Trophoblast cell (in vitro differentiated cells and primary cell): ENCODE measurements around the gene RSAD1.
A peak's percentile ranks its signal among the peaks of the same experiment; 100 is the strongest.
"Not testable (repeated sequence)": the region's sequence is repeated elsewhere in the genome, so short reads cannot be mapped to it uniquely, and the experiment has no call there.

Experiments used
- DNase-seq, 2 donors: peaks; one replicate each; pipeline ENCODE4 v3.0.0-alpha.2; 2016
- H2AFZ ChIP-seq: 2 replicates; pipeline ENCODE4 v1.6.1; 2013; ENCODE audit warnings: low read length, moderate library complexity, mild to moderate bottlenecking; ENCODE audit not compliant: insufficient read depth, poor library complexity
- H2AK5ac ChIP-seq: 2 replicates; pipeline ENCODE4 v1.6.1; 2013; ENCODE audit warnings: mild to moderate bottlenecking, low read length
- H2BK120ac ChIP-seq: 2 replicates; pipeline ENCODE4 v1.6.1; 2013; ENCODE audit warnings: low read length, mild to moderate bottlenecking, moderate library complexity; ENCODE audit not compliant: insufficient read depth, poor library complexity
- H2BK12ac ChIP-seq: 2 replicates; pipeline ENCODE4 v1.6.1; 2013; ENCODE audit warnings: mild to moderate bottlenecking, low read length, moderate library complexity
- H2BK5ac ChIP-seq: 2 replicates; pipeline ENCODE4 v1.6.1; 2013; ENCODE audit warnings: low read length, low read depth, moderate library complexity, mild to moderate bottlenecking; ENCODE audit not compliant: poor library complexity
- H3K14ac ChIP-seq: 2 replicates; pipeline ENCODE4 v1.6.1; 2013; ENCODE audit warnings: mild to moderate bottlenecking, low read length
- H3K18ac ChIP-seq: 2 replicates; pipeline ENCODE4 v1.6.1; 2013; ENCODE audit warnings: mild to moderate bottlenecking, low read length
- H3K23ac ChIP-seq: 2 replicates; pipeline ENCODE4 v1.6.1; 2013; ENCODE audit warnings: low read length
- H3K27ac ChIP-seq: 2 replicates; pipeline ENCODE4 v1.5.1; 2013; ENCODE audit warnings: low read depth, mild to moderate bottlenecking, inconsistent platforms, low read length, moderate library complexity
- H3K27me3 ChIP-seq: 2 replicates; pipeline ENCODE4 v1.6.1; 2013; ENCODE audit warnings: inconsistent platforms, mild to moderate bottlenecking, low read length, moderate library complexity; ENCODE audit not compliant: insufficient read depth
- H3K36me3 ChIP-seq, 2 experiments: 1 replicate in 1 of 2; 2 replicates in 1 of 2; pipeline ENCODE4 v1.6.1; 2013; ENCODE audit warnings: low read length in 2 of 2, mild to moderate bottlenecking in 2 of 2, moderate library complexity in 1 of 2; ENCODE audit not compliant: insufficient read depth in 2 of 2, control insufficient read depth in 1 of 2
- H3K4ac ChIP-seq: 2 replicates; pipeline ENCODE4 v1.6.1; 2013; ENCODE audit warnings: low read depth, mild to moderate bottlenecking, low read length, moderate library complexity
- H3K4me1 ChIP-seq, 2 experiments: 1 replicate in 1 of 2; 2 replicates in 1 of 2; pipeline ENCODE4 v1.6.1; 2013; ENCODE audit warnings: low read length in 2 of 2, mild to moderate bottlenecking in 2 of 2, moderate library complexity in 1 of 2; ENCODE audit not compliant: insufficient read depth in 2 of 2, control insufficient read depth in 1 of 2
- H3K4me2 ChIP-seq: 2 replicates; pipeline ENCODE4 v1.6.1; 2013; ENCODE audit warnings: inconsistent platforms, mild to moderate bottlenecking, low read length, moderate library complexity
- H3K4me3 ChIP-seq: 2 replicates; pipeline ENCODE4 v1.5.1; 2013; ENCODE audit warnings: mild to moderate bottlenecking, low read depth, low read length, inconsistent platforms
- H3K79me1 ChIP-seq: one replicate; pipeline ENCODE4 v1.6.1; 2013; ENCODE audit warnings: low read length
- H3K79me2 ChIP-seq: 2 replicates; pipeline ENCODE4 v1.6.1; 2013; ENCODE audit warnings: low read length, mild to moderate bottlenecking; ENCODE audit not compliant: control insufficient read depth, insufficient read depth, poor library complexity
- H3K9ac ChIP-seq: 2 replicates; pipeline ENCODE4 v1.6.1; 2013; ENCODE audit warnings: mild to moderate bottlenecking, low read length
- H3K9me3 ChIP-seq: 2 replicates; pipeline ENCODE4 v1.6.1; 2013; ENCODE audit warnings: low read depth, mild to moderate bottlenecking, control low read depth, inconsistent platforms, low read length; ENCODE audit not compliant: insufficient read depth
- H4K12ac ChIP-seq: 2 replicates; pipeline ENCODE4 v1.6.1; 2013; ENCODE audit warnings: low read depth, mild to moderate bottlenecking, low read length, moderate library complexity
- H4K8ac ChIP-seq: 2 replicates; pipeline ENCODE4 v1.6.1; 2013; ENCODE audit warnings: low read depth, mild to moderate bottlenecking, low read length, moderate library complexity
- H4K91ac ChIP-seq: one replicate; pipeline ENCODE4 v1.6.1; 2013; ENCODE audit warnings: low read depth, mild to moderate bottlenecking, low read length, moderate library complexity
- WGBS: extraction: QIAGEN DNeasy Blood & Tissue Kit; methylation state at CpG from one replicate; pipeline ENCODE4 v1.1.7; 2013; ENCODE audit warnings: missing lambda C conversion rate; ENCODE audit not compliant: insufficient read length, insufficient coverage; ENCODE audit errors: extremely low coverage; 5-methylcytosine and 5-hydroxymethylcytosine counted together

RSAD1 gene

GRCh38 chr17:50475775-50476544 lies 2.7 kb upstream of the RSAD1 start:
- H3K9ac ChIP-seq, H2AK5ac ChIP-seq, H3K9me3 ChIP-seq, H3K27ac ChIP-seq, H4K91ac ChIP-seq, H3K4me2 ChIP-seq, DNase-seq, H3K18ac ChIP-seq, H4K8ac ChIP-seq, H3K79me2 ChIP-seq, H3K23ac ChIP-seq, H3K4me3 ChIP-seq, H2BK120ac ChIP-seq, H3K27me3 ChIP-seq, H3K4me1 ChIP-seq, H2BK12ac ChIP-seq, H3K14ac ChIP-seq, H2BK5ac ChIP-seq, H4K12ac ChIP-seq, H3K79me1 ChIP-seq, H2AFZ ChIP-seq, H3K4ac ChIP-seq: not testable (repeated sequence)
- WGBS: no CpG with 5 or more reads among the region's 33 CpGs
- peaks cover 30 to 32% of the 10 kb centered on the region in 2 experiments for H3K36me3 ChIP-seq

- Histone ChIP-seq H3K27ac (no peak overlapping the region), H2AK5ac (no peak overlapping the region), H3K14ac (no peak overlapping the region), H3K36me3 (peaks cover 22 to 24% of the 10 kb centered on the region in 2 experiments), H2BK12ac (no peak overlapping the region), H3K27me3 (no peaks in the 10 kb centered on the region), H4K8ac (no peak overlapping the region), H2AFZ (no peak overlapping the region), H3K79me2 (peaks cover 4% of the 10 kb centered on the region), H3K9ac (no peak overlapping the region), H3K4me2 (no peak overlapping the region), H3K4ac (no peak overlapping the region), H4K91ac (no peak overlapping the region), H3K79me1 (peaks cover 1% of the 10 kb centered on the region), H3K23ac (no peak overlapping the region), H2BK5ac (no peak overlapping the region), H3K9me3 (peaks cover under 1% of the 10 kb centered on the region), H2BK120ac (no peak overlapping the region), H3K18ac (no peak overlapping the region), H3K4me3 (no peak overlapping the region), H4K12ac (no peak overlapping the region), H3K4me1 (peaks cover 4 to 9% of the 10 kb centered on the region in 2 experiments)
- no CpG with 5 or more reads among the region's 18 CpGs for WGBS
- DNase-seq: no peak
These were observed 1.9 kb upstream of the RSAD1 start for GRCh38 chr17:50476545-50477315.

DNA sequence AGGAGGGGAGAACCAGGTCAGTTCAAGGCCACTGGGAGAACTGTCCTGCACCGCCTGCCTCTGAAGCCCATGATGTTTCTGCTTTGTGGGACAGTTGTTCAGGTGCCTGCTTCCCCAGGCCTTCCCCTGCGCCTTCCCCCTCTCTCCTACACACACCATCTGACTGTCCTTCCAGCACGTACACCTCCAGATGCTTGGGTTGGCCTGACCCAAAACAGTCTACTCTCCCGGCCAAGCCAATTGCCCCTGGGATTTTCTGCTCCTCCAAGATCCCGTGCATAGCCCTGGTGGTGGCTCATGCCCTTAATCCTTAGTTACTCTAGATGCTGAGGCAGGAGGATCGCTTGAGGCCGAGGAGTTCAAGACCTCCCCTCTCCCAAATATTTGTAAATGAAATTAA lies 684 bp upstream of the RSAD1 start:
- Histone ChIP-seq H3K27ac (no peak overlapping the region), H4K91ac (peak overlapping the region; percentile 8), H4K8ac (peak overlapping the region; percentile 90), H3K79me1 (peaks cover 1% of the 10 kb centered on the region), H4K12ac (peak overlapping the region; percentile 83), H2AK5ac (peak overlapping the region; percentile 30), H3K9ac (no peak overlapping the region), H3K14ac (no peak overlapping the region), H3K23ac (no peak overlapping the region), H3K36me3 (peaks cover 19% of the 10 kb centered on the region in 2 experiments), H2AFZ (peak overlapping the region; percentile 17), H2BK120ac (no peak overlapping the region), H3K27me3 (no peaks in the 10 kb centered on the region), H2BK12ac (peak overlapping the region; percentile 18), H3K4ac (peak overlapping the region; percentile 6), H3K4me3 (no peak overlapping the region), H3K18ac (no peak overlapping the region), H2BK5ac (no peak overlapping the region), H3K79me2 (peaks cover 4% of the 10 kb centered on the region), H3K4me2 (peak overlapping the region; percentile 99), H3K9me3 (no peaks in the 10 kb centered on the region), H3K4me1 (peaks cover 4 to 9% of the 10 kb centered on the region in 2 experiments)
- no CpG with 5 or more reads among the region's 7 CpGs for WGBS
- DNase-seq: no peak

DNA sequence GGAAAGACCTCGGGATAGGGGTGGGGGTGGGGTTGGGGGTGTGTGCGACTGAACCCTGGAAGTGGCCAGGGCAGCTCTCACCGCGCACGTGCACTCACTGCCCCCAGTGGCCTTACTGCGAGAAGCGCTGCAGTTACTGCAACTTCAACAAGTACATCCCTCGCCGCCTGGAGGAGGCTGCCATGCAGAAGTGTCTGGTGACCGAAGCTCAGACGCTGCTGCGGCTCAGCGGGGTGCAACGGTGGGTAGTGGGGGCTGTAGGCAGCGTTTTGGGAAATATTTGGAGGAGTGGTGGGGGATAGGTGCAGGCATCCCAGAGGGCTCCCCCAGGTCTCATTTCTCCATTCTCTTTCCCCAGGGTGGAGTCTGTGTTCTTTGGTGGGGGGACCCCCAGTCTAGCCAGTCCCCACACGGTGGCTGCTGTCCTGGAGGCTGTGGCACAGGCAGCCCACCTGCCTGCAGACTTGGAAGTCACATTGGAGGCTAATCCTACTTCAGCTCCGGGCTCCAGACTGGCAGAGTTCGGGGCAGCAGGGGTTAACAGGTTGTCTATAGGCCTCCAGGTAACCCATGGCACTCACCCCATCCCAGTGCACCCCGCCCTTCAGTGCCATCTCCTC lies 972 bp downstream of the RSAD1 start:
- peak overlapping the region; percentile 38 for H3K4me3 ChIP-seq
- H3K14ac ChIP-seq: no peak overlapping the region
- H3K9me3 ChIP-seq: no peaks in the 10 kb centered on the region
- H3K9ac ChIP-seq: no peak overlapping the region
- H2AFZ ChIP-seq: peak overlapping the region; percentile 42
- no peak overlapping the region for H3K18ac ChIP-seq
- H4K8ac ChIP-seq: no peak overlapping the region
- H3K79me1 ChIP-seq: peaks cover 1% of the 10 kb centered on the region
- peak overlapping the region; percentile 99 for H3K4me2 ChIP-seq
- no peak overlapping the region for H2BK5ac ChIP-seq
- DNase-seq: peak; percentile 70 to 77
- no peak overlapping the region for H3K23ac ChIP-seq
- H4K91ac ChIP-seq: no peak overlapping the region
- no peak overlapping the region for H2AK5ac ChIP-seq
- no peak overlapping the region for H3K27ac ChIP-seq
- H3K36me3 ChIP-seq: peaks cover 20 to 21% of the 10 kb centered on the region in 2 experiments
- no CpG with 5 or more reads among the region's 19 CpGs for WGBS
- peaks cover 4% of the 10 kb centered on the region for H3K79me2 ChIP-seq
- no peak overlapping the region for H2BK120ac ChIP-seq
- no peak overlapping the region for H4K12ac ChIP-seq
- no peaks in the 10 kb centered on the region for H3K27me3 ChIP-seq
- no peak overlapping the region for H3K4ac ChIP-seq
- no peak overlapping the region for H2BK12ac ChIP-seq
- H3K4me1 ChIP-seq: peaks cover 4 to 9% of the 10 kb centered on the region in 2 experiments
